Measurements from ENCODE around the gene TRAPPC12.

Gene TRAPPC12

GRCh38 chr2:3408781-3409180, 29.3 kb downstream of the TRAPPC12 start:
- DNase-seq (ENCODE audit: low spot score), result no peak

GRCh38 chr2:3409627-3410170, 30.2 kb downstream of the TRAPPC12 start:
- DNase-seq (ENCODE audit: low spot score), result no peak

DNA sequence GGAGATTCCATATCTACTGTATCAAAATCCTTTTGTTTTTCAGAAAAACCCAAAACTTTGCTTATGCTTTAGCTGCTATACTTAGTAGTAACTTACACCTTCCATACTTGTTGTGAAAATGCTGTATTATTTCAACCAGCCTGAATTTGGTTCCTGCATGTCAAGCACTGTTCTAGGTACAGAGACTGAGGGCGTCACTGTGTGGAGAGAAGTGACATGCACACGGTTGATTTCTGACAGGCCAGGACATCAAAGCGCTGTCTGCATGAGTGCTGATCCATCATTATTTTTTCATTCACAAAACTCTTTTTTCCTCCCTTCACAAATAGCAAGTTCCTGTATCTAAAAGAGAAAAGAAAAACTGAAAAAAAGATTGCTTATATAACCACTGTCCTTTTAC, 31.6 kb downstream of the TRAPPC12 start:
- no peak for DNase-seq (ENCODE audit: low spot score)

DNA sequence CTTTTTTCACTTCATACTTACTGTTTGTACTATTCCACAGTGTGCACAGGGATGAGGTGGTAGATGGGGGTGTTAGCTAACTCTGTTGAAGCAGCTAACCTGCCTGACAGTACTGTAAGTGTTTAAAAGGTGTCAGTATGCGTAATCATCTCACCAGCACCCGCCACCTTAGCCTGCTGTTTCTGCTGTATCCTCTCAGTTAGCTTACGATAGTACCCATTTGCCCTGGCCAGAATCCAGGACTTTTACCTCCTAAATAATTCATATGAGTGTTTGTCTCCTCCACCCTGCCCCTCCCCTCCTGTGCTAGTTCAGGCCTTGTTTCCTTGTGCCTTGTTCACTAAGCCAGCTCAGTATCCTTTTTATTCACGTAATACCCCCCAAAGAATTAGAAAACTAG, 34.2 kb downstream of the TRAPPC12 start:
- DNase-seq (ENCODE audit: low spot score), result no peak

- no peak for DNase-seq (ENCODE audit: low spot score)
Measured at GRCh38 chr2:3414133-3414860, 34.8 kb downstream of the TRAPPC12 start.

DNA sequence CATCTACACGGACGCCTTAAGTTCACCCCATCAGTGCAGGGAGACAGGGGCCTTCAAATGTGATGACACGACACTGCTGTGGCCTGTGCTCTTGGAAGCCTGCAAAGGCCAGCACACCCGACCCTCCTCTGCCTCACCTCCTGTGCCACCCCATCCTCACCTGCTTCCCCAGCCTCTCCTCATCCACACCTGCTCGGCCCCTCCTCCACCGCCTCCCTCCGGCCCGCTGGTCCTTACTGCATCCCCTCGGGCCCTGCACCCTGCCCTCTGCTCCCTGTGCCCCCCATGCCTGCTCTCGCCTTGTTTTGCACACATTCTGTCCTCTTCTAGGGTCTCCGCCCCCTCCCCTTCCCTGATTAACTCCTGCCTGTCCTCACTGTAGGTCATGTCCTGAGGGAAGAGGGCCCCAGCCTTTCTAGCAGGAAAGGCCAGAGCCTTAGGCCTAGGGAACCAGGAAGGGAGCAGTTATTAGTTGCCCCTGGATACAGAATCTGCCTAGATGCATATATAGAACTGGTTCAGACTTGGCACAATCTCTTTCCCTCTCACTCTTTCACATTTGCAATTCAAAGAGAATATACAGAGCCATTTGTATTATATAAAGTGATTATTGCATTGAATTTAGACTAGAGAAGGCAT, 39.4 kb downstream of the TRAPPC12 start:
- no peak for DNase-seq (ENCODE audit: low spot score)

- no peak for DNase-seq (ENCODE audit: low spot score)
Measured at GRCh38 chr2:3420076-3420768, 40.7 kb downstream of the TRAPPC12 start.

GRCh38 chr2:3420769-3421397, 41.4 kb downstream of the TRAPPC12 start:
- DNase-seq (ENCODE audit: low spot score), result no peak

GRCh38 chr2:3421580-3421979, 42.1 kb downstream of the TRAPPC12 start:
- DNase-seq (ENCODE audit: low spot score), result no peak

DNA sequence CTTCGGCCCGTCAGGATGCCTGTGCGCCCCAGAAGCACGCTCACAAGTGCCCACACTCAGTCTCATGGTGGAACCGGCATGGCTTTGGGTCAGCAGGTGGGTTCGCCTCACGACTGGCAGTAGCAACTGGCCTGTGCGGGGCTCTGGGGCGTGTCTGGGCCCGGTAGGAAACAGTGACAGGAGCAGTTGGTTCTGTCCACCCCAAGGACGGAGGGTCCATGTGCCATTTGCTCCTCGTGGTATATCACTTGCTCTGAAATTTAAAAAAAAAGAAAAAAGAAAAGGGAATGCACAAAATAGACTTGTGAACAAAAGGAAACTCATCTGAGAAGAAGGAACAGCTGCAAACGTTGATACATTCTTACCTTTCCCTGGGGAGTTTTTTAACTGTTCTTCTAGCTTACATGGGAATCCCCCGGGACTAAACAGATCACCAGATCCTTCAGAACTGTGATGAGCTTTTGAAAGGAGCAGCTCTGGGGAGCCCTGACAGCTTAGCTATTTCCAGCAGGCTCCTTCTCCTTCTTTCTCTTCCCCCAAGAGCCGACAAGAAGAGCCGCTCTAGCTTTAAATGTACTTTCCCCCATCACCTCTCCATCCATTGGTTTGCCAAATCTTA, 42.8 kb downstream of the TRAPPC12 start:
- no peak for DNase-seq (ENCODE audit: low spot score)

GRCh38 chr2:3423492-3424170, 44.1 kb downstream of the TRAPPC12 start:
- DNase-seq (ENCODE audit: low spot score), result peak; percentile 74

DNA sequence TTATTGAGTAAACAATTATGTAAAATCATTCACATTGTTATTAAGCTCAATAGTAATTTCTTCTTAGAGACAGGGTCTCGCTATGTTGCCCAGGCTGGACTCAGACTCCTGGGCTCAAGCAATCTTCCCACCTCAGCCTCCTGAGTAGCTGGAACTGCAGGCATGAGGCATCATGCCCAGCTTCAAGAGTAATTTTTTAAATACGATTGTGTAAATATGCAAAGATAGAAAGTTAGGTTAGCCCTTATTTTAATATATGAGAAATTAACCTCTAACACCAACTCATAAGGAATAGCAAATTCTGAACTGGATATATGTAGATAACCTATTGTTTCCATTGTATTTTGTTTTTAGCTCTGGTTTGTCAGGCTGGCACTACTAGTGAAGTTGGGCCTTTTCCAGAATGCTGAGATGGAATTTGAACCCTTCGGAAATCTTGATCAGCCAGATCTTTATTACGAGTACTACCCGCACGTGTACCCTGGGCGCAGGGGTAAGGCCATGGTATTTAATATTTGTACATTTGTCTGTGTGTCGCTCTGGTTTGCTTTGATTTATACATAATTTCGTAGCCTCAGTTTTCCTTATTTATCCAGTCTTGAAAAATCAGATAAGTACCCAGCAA, 44.8 kb downstream of the TRAPPC12 start:
- DNase-seq (ENCODE audit: low spot score), result no peak

- DNase-seq (ENCODE audit: low spot score), result no peak
Measured at GRCh38 chr2:3426615-3427014, 47.1 kb downstream of the TRAPPC12 start.

DNA sequence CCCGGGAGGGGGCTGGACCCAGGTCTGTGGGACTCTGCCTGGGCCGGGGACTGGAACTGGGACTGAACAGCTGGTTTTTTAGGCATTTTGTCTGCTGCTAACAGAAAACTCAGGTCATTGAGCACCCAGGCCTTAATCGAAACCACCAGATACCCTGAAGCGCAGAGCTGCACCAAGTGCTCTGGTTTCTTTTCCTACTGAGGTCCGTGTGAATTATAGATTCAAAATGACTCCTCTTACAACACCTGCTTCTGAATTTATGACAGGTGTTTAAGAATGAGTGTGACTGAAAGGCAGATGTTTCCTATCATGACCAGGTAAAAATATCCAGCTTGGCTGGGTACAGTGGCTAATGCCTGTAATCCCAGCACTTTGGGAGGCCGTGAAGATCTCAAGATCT, 47.8 kb downstream of the TRAPPC12 start:
- no peak for DNase-seq (ENCODE audit: low spot score)

DNA sequence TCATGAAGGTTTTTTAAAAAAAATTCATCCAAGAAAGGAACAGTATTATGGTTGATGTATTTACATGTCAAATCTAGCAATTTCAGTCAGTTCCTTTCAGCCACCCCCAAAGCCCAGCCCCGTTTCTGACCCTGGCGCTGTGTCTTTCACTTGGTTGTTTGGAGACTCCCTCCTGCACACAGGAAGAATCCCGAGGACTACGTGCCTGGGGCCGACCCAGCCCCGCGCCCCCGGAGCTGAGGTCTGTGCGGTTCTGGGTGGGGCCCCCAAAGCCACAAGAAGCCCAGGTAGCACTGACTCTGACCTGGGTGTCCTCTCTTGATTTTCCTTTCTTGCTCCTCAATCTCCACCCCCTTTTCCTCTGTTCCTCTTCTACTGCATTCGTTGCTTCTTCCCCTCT, 49.1 kb downstream of the TRAPPC12 start:
- no peak for DNase-seq (ENCODE audit: low spot score)

GRCh38 chr2:3429066-3429610, 49.6 kb downstream of the TRAPPC12 start:
- DNase-seq (ENCODE audit: low spot score), result no peak

DNA sequence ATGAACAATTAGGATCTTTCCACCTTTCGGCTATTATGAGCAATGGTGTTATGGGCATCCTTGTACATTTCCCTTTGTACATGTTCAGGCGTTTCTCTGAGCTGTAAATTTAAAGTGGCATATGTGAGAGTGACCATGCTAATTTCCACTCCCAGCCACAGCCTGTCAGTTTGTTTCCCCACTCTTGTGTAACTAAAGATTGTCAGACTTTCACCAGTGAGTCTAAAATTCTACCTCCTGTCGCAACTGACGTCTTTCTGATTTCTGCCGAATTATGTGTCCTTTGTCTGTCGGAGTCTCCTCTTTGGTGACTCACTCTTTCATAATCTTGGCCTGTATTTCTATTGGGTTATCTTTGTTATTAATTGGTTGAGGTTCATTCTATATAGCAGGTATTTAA, 50.7 kb downstream of the TRAPPC12 start:
- no peak for DNase-seq (ENCODE audit: low spot score)

- DNase-seq (ENCODE audit: low spot score), result no peak
Measured at GRCh38 chr2:3430740-3431490, 51.4 kb downstream of the TRAPPC12 start.

DNA sequence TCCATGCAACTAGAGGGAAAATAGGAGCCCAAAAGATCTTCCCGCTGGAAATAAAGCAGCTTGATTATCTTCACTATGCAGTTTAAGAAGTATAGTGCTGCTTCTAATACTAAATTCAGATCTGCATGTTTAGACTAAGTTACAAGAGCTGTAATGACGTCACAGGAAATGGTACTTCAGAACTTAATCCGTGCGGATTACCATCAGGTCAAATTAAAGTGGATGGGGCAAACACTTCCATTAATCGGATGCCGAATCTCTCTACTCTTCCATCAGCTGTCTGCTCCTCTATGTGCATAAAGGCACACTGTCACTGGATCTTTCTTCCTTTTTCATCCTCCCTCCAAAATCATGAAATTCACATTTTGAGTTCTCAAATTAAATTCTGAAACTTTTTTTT, 52.6 kb downstream of the TRAPPC12 start:
- DNase-seq (ENCODE audit: low spot score), result no peak
